HCT116 (cell line): ENCODE measurements around the gene BST2. TPM values are rescaled to one million over a fixed set of nuclear protein-coding genes. Genes with fewer than 3 reads are reported as not detected.

Experiments
- ATAC-seq: fragments of 200-7000 bp; cut with Tn5 transposase; 2 replicates; pipeline ENCODE4 v1.9.1; 2020; ENCODE audit warnings: mild to moderate bottlenecking, moderate library complexity
- BruUV-seq: library from RNA; stranded (reverse); fragments of 400-500 nt; replicated peaks from 2 replicates; lab custom pipeline; 2021; lab: Mats Ljungman, UMichigan
- CTCF ChIA-PET: fragments of 300-600 bp; sonication (Branson Sonifier 250); formaldehyde crosslinking; loops from one replicate; lab custom pipeline; 2021; ENCODE audit warnings: antibody characterized with exemption; lab: Charles Lee
- POLR2A ChIA-PET: fragments of 300-600, 350-600 bp; sonication (Branson Sonifier 250); formaldehyde crosslinking; loops from one replicate; lab custom pipeline; 2021; ENCODE audit warnings: antibody characterized with exemption; lab: Charles Lee
- RAD21 ChIA-PET, 2 experiments: fragments of 300-600 bp; sonication (Branson Sonifier 250); formaldehyde crosslinking; loops; one replicate each; lab custom pipeline; 2023; ENCODE audit warnings: low total read pairs in 2 of 2; ENCODE audit not compliant: uncharacterized antibody in 2 of 2, unreplicated experiment in 2 of 2, low non-redundant PET in 1 of 2; lab: Charles Lee
- DNase-seq: peaks from one replicate; pipeline ENCODE4 v3.0.0-alpha.2; 2010; ENCODE audit warnings: low read depth, low spot score
- H2AFZ ChIP-seq: fragments of 200-600 bp; shearing (Covaris generic), sonication (generic); 2 replicates; pipeline ENCODE4 v1.6.1; 2017; ENCODE audit warnings: low read depth, mixed run types, mixed read lengths, antibody characterized with exemption, low read length; ENCODE audit not compliant: poor library complexity, severe bottlenecking
- H3K27ac ChIP-seq: 2 replicates; pipeline ENCODE4 v1.5.1; 2012; ENCODE audit warnings: low read depth, low read length
- H3K27me3 ChIP-seq: fragments of 200-600 bp; sonication (generic); 2 replicates; pipeline ENCODE4 v1.6.1; 2016; ENCODE audit warnings: mixed run types, low read length, mixed read lengths; ENCODE audit not compliant: insufficient read depth
- H3K36me3 ChIP-seq, 2 experiments: fragments of 200-500 bp in 1 of 2; fragments of 200-600 bp in 1 of 2; sonication (Bioruptor generic) in 1 of 2; sonication (generic) in 1 of 2; 2 replicates each; pipeline versions ENCODE4 v1.5.1 to v1.6.1; 2014 to 2016; ENCODE audit warnings: low read length in 2 of 2, inconsistent platforms in 1 of 2, mixed read lengths in 1 of 2, mixed run types in 1 of 2; ENCODE audit not compliant: insufficient read depth in 2 of 2, control insufficient read depth in 1 of 2
- H3K4me1 ChIP-seq, 2 experiments: fragments of 200-600 bp in 1 of 2; sonication (generic) in 1 of 2; 2 replicates each; pipeline versions ENCODE4 v1.5.1 to v1.6.1; 2012 to 2017; ENCODE audit warnings: low read length in 2 of 2, inconsistent platforms in 1 of 2, mild to moderate bottlenecking in 1 of 2, mixed read lengths in 1 of 2, mixed run types in 1 of 2, moderate library complexity in 1 of 2; ENCODE audit not compliant: insufficient read depth in 2 of 2, control insufficient read depth in 1 of 2
- H3K4me2 ChIP-seq: fragments of 200-600 bp; sonication (generic); 2 replicates; pipeline ENCODE4 v1.6.1; 2017; ENCODE audit warnings: mixed run types, low read length, mixed read lengths
- H3K4me3 ChIP-seq, 2 experiments: fragments of 200-600 bp in 1 of 2; sonication (generic) in 1 of 2; replicated peaks in 1 of 2; 2 replicates each; pipeline ENCODE4 v1.5.1; 2011 to 2016; ENCODE audit warnings: low read length in 2 of 2, control low read depth in 1 of 2, low read depth in 1 of 2, mild to moderate bottlenecking in 1 of 2, mixed read lengths in 1 of 2, mixed run types in 1 of 2
- H3K79me2 ChIP-seq: fragments of 200-600 bp; sonication (generic); 2 replicates; pipeline ENCODE4 v1.6.1; 2017; ENCODE audit warnings: mild to moderate bottlenecking, mixed run types, low read length, moderate library complexity, mixed read lengths; ENCODE audit not compliant: insufficient read depth
- H3K9ac ChIP-seq: fragments of 200-600 bp; sonication (generic); 2 replicates; pipeline ENCODE4 v1.6.1; 2016; ENCODE audit warnings: low read length, mixed read lengths
- H3K9me2 ChIP-seq: fragments of 200-600 bp; sonication (generic), shearing (Covaris generic); 2 replicates; pipeline ENCODE4 v1.6.1; 2017; ENCODE audit warnings: mixed run types, mild to moderate bottlenecking, moderate library complexity; ENCODE audit not compliant: insufficient read depth
- H3K9me3 ChIP-seq, 2 experiments: fragments of 200-500 bp in 1 of 2; fragments of 200-600 bp in 1 of 2; sonication (Bioruptor generic) in 1 of 2; sonication (generic) in 1 of 2; 2 replicates each; pipeline ENCODE4 v1.6.1; 2014 to 2017; ENCODE audit warnings: low read length in 2 of 2, mixed read lengths in 2 of 2, inconsistent platforms in 1 of 2, low read depth in 1 of 2, mild to moderate bottlenecking in 1 of 2, mixed run types in 1 of 2, moderate library complexity in 1 of 2; ENCODE audit not compliant: control insufficient read depth in 1 of 2, insufficient read depth in 1 of 2
- H4K20me1 ChIP-seq: fragments of 200-600 bp; sonication (generic), shearing (Covaris generic); 2 replicates; pipeline ENCODE4 v1.6.1; 2017; ENCODE audit warnings: mixed run types, mild to moderate bottlenecking, moderate library complexity; ENCODE audit not compliant: insufficient read depth
- EGR1 ChIP-seq: IDR thresholded peaks from 2 replicates; pipeline ENCODE4 v1.6.1; 2012; ENCODE audit warnings: low read depth
- EZH2phosphoT487 ChIP-seq: fragments of 200-600 bp; IDR thresholded peaks from 2 replicates; pipeline ENCODE4 v1.6.1; 2018; ENCODE audit warnings: antibody characterized with exemption, borderline replicate concordance
- POLR2AphosphoS5 ChIP-seq: IDR thresholded peaks from 2 replicates; pipeline ENCODE4 v1.6.1; 2011; ENCODE audit warnings: mild to moderate bottlenecking, low read depth, low read length, moderate library complexity
- RAD21 ChIP-seq: IDR thresholded peaks from 2 replicates; pipeline ENCODE4 v1.6.1; 2012; ENCODE audit warnings: low read depth, mild to moderate bottlenecking
- SRF ChIP-seq: IDR thresholded peaks from 2 replicates; pipeline ENCODE4 v1.6.1; 2012; ENCODE audit warnings: low read depth
- TCF7L2 ChIP-seq: IDR thresholded peaks from 2 replicates; pipeline ENCODE4 v1.7.0; 2011; ENCODE audit warnings: borderline replicate concordance, inconsistent platforms; ENCODE audit not compliant: insufficient read depth, insufficient read length; ENCODE audit errors: extremely low read depth
- YY1 ChIP-seq: IDR thresholded peaks from 2 replicates; pipeline ENCODE4 v1.6.1; 2011; ENCODE audit warnings: low read length, low read depth, moderate library complexity, mild to moderate bottlenecking; ENCODE audit not compliant: insufficient replicate concordance; ENCODE audit errors: extremely low read depth
- intact Hi-C: fragments of 100-400 bp; cut with micrococcal nuclease; formaldehyde crosslinking; loops from 2 replicates; pipeline ENCODE4 v1.10.0; 2022
- total RNA-seq: library from RNA; stranded (reverse); gene quantifications from one replicate; pipeline ENCODE4 v1.2.1, GENCODE V29; 2021; ENCODE audit not compliant: unreplicated experiment
- TF ChIP-seq, protein P1 (sequence below): IDR thresholded peaks from 2 replicates; pipeline ENCODE4 v1.6.1; 2011; ENCODE audit warnings: mild to moderate bottlenecking, low read length, moderate library complexity; ENCODE audit not compliant: insufficient replicate concordance; ENCODE audit errors: extremely low read depth

Gene BST2
- total RNA-seq, 1 experiment from 2014 or later = 5.4 TPM

DNA sequence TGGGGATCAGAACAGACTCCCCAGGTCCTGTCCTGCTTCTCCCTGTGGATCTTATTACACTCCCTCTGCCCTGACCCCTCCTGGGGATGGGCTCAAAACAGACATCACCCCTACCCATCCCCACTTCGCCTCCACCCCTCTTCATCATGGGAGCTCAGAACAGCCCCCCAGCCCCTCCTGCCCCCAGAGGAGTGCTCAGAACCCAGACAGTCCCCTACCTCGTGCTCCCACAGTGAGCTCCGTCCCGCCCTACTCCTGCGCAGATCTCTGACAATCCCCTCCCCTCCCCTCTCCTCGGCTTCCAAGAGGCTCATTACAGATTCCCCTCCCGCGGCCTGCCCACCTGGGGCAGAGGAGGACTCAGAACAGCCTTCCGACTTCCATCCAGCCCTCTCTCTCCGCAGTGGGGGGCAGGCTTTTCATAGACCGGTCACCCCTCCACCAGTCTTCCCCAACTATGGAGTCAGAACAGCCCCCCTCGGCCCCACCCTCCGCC, 49.2 kb upstream of the BST2 start (continued):
- TF ChIP-seq, protein P1, sequence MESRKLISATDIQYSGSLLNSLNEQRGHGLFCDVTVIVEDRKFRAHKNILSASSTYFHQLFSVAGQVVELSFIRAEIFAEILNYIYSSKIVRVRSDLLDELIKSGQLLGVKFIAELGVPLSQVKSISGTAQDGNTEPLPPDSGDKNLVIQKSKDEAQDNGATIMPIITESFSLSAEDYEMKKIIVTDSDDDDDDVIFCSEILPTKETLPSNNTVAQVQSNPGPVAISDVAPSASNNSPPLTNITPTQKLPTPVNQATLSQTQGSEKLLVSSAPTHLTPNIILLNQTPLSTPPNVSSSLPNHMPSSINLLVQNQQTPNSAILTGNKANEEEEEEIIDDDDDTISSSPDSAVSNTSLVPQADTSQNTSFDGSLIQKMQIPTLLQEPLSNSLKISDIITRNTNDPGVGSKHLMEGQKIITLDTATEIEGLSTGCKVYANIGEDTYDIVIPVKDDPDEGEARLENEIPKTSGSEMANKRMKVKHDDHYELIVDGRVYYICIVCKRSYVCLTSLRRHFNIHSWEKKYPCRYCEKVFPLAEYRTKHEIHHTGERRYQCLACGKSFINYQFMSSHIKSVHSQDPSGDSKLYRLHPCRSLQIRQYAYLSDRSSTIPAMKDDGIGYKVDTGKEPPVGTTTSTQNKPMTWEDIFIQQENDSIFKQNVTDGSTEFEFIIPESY = no peak
- TF ChIP-seq RAD21 (no peak), EZH2phosphoT487 (no peak), EGR1 (no peak), SRF (no peak), YY1 (no peak)

DNA sequence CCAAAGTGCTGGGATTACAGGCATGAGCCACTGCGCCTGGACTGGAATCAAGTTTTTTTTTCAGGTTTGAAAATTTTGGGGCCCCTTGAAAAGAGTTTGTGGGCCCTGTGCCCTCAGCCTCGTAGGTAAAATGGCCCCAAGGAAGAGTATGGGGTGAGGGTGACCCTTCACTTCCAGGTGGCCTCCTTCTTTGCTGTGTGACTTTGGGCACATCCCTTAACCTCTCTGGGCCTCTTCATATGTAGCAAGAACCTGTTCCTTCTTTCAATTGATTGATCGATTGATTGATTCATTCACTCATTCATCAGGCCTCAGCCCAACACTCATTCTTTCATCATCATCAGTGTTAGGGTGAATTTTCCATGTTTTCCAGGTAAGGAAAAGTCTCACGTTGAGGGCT, 46.4 kb upstream of the BST2 start:
- Histone ChIP-seq H2AFZ (no peak overlapping the region), H3K4me2 (no peak overlapping the region), H3K27ac (no peak overlapping the region), H4K20me1 (no peaks in the 10 kb centered on the region), H3K4me1 (peaks cover 24 to 50% of the 10 kb centered on the region in 2 experiments), H3K27me3 (no peaks in the 10 kb centered on the region), H3K4me3 (no peak overlapping the region), H3K79me2 (no peaks in the 10 kb centered on the region), H3K9ac (no peak overlapping the region), H3K9me3 (no peaks in the 10 kb centered on the region), H3K9me2 (no peaks in the 10 kb centered on the region), H3K36me3 (no peaks in the 10 kb centered on the region)
- ChIA-PET RAD21 (interaction anchor here in 1 of 2 experiments (0.7 kb wide), 1 partner anchor 15 kb away, joined by 3 read pairs; no protein-coding TSS in a partner anchor), POLR2A (no interaction called here), CTCF (interaction anchor here (0.9 to 2.7 kb wide), 2 partner anchors 11 to 44 kb away, joined by 3 to 8 read pairs; no protein-coding TSS in a partner anchor)
- DNase-seq (no peak), ATAC-seq (no peak)
- no TSS peak for BruUV-seq
- TF ChIP-seq EZH2phosphoT487 = no peak
- no peak for TF ChIP-seq TCF7L2
- no peak for TF ChIP-seq POLR2AphosphoS5
- no peak for TF ChIP-seq EGR1
- TF ChIP-seq RAD21 = no peak
- intact Hi-C loops = loop anchor here (5.0 to 10.0 kb wide), 2 partner anchors 55 to 233 kb away; partner anchors contain the start of gene UNC13A
